Stomach (tissue), 4 donors: ENCODE measurements around the gene SET.

ENCODE experiments used
- EP300 ChIP-seq: sonication (generic); formaldehyde crosslinking; IDR thresholded peaks from one replicate; pipeline ENCODE4 v1.6.1; 2017; ENCODE audit warnings: antibody characterized with exemption
- POLR2AphosphoS5 ChIP-seq, 3 donors: sonication (generic); formaldehyde crosslinking; IDR thresholded peaks; one replicate each; pipeline ENCODE4 v1.6.1; 2016; ENCODE audit warnings: antibody characterized with exemption in 3 of 3
- TF ChIP-seq, protein P1 (sequence below), 7 experiments: fragments of 450-650 bp in 4 of 7; fragments of 200-600 bp in 3 of 7; sonication (generic) in 3 of 7; IDR thresholded peaks; one replicate each; pipeline ENCODE4 v1.5.1; 2016 to 2019; ENCODE audit warnings: antibody characterized with exemption in 7 of 7, control low read depth in 2 of 7, mild to moderate bottlenecking in 1 of 7

- TF ChIP-seq POLR2AphosphoS5 (IDR thresholded peaks at IDR 0.05) (no peak), EP300 (no peak)
- TF ChIP-seq, protein P1, sequence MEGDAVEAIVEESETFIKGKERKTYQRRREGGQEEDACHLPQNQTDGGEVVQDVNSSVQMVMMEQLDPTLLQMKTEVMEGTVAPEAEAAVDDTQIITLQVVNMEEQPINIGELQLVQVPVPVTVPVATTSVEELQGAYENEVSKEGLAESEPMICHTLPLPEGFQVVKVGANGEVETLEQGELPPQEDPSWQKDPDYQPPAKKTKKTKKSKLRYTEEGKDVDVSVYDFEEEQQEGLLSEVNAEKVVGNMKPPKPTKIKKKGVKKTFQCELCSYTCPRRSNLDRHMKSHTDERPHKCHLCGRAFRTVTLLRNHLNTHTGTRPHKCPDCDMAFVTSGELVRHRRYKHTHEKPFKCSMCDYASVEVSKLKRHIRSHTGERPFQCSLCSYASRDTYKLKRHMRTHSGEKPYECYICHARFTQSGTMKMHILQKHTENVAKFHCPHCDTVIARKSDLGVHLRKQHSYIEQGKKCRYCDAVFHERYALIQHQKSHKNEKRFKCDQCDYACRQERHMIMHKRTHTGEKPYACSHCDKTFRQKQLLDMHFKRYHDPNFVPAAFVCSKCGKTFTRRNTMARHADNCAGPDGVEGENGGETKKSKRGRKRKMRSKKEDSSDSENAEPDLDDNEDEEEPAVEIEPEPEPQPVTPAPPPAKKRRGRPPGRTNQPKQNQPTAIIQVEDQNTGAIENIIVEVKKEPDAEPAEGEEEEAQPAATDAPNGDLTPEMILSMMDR (IDR thresholded peaks at IDR 0.05), result no peak
These were observed 45.3 kb upstream of the SET start for GRCh38 chr9:128643519-128644300.
